Upper lobe of left lung (tissue), 4 donors: Measurements from ENCODE around the gene CELF5.

Source experiments
- CTCF ChIP-seq, 6 experiments: fragments of 450-650 bp in 4 of 6; fragments of 200-600 bp in 2 of 6; sonication (generic) in 2 of 6; IDR thresholded peaks; one replicate each; pipeline ENCODE4 v1.5.1; 2016 to 2019; ENCODE audit warnings: antibody characterized with exemption in 6 of 6
- EP300 ChIP-seq, 4 donors: sonication (generic); formaldehyde crosslinking; IDR thresholded peaks; one replicate each; pipeline ENCODE4 v1.5.1; 2017; ENCODE audit warnings: antibody characterized with exemption in 4 of 4, control low read depth in 2 of 4

- TF ChIP-seq EP300 (IDR thresholded peaks at IDR 0.05) (no peak), CTCF (IDR thresholded peaks at IDR 0.05) (no peak)
These were observed 13.7 kb downstream of the CELF5 start for GRCh38 chr19:3238066-3238561.
